Measurements from ENCODE around the gene ATP8A2. TPM values are rescaled to one million over a fixed set of nuclear protein-coding genes. Genes with fewer than 3 reads are reported as not detected.

The ATP8A2 gene
- total and polyA plus RNA-seq, 2 of the 4 experiments (the other 2 are of a cell fraction): 0.02 to 0.18 TPM

DNA sequence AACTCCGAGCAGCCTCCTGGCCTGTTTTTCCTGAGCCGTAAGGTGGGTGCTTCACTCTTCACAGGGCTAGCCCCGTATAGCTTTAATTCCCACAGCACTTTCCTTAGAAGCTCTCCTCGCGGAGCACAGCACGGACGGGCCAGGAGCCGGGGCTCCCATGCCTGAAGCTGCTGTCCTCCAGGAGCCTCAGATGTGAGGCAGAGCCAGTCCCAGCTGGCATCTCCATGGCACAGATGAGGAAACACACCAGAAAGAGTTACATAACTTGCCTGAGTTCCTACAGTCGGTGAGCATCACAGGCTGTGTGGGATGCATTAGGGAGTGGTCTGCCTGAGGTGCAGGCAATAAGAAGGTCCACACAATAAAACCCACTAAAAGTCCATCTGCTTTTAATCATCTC is 118.5 kb downstream of the ATP8A2 start:
- DNase-seq (no peak), ATAC-seq (ENCODE audit: low read depth) (no peak)
- ChIA-PET POLR2A (ENCODE audit: unreplicated experiment) (no interaction called here), CTCF (no interaction called here)
- H2BK120ac ChIP-seq (ENCODE audit: low read depth, low read length): no peak overlapping the region
- H3K27me3 ChIP-seq (ENCODE audit: control insufficient read depth, insufficient read depth, low read length): no peaks in the 10 kb centered on the region
- dilution Hi-C loops (cut with HindIII; ENCODE audit: low sequenced_read_pairs, unreplicated experiment): no loop called here
- no peaks in the 10 kb centered on the region for H3K9me1 ChIP-seq (ENCODE audit: insufficient read depth, low read length)
- no peaks in the 10 kb centered on the region for H4K20me1 ChIP-seq (ENCODE audit: insufficient read depth, low read length)
- H3K18ac ChIP-seq (ENCODE audit: low read depth, low read length): no peak overlapping the region
- H3K79me1 ChIP-seq (ENCODE audit: low read depth in 1 of 2, low read length in 2 of 2): no peaks in the 10 kb centered on the region
- H4K5ac ChIP-seq (ENCODE audit: low read depth, low read length): no peak overlapping the region
- no peaks in the 10 kb centered on the region for H3K36me3 ChIP-seq (ENCODE audit: control insufficient read depth, insufficient read depth, low read length)
- H2BK20ac ChIP-seq (ENCODE audit: low read depth, low read length): no peak overlapping the region
- no peaks in the 10 kb centered on the region for H3K4me1 ChIP-seq (ENCODE audit: control insufficient read depth, insufficient read depth, low read length)
- BruUV-seq (replicated peaks): no TSS peak
- no peak overlapping the region for H2BK15ac ChIP-seq (ENCODE audit: low read depth, low read length)
- no peaks in the 10 kb centered on the region for H3K9me3 ChIP-seq (ENCODE audit: control insufficient read depth, insufficient read depth, low read length)
- no peak overlapping the region for H3K4me3 ChIP-seq (ENCODE audit: insufficient read depth, low read depth, low read length)
- no peak overlapping the region for H4K8ac ChIP-seq (ENCODE audit: low read depth in 2 of 2, low read length in 2 of 2)
- no CpG with 5 or more reads among the region's 9 CpGs for WGBS, 2 experiments (ENCODE audit: extremely low coverage in 2 of 2, insufficient read length in 1 of 2)
- H4K91ac ChIP-seq (ENCODE audit: insufficient read depth, low read depth, low read length): no peak overlapping the region
- H2BK5ac ChIP-seq (ENCODE audit: low read depth, low read length, poor library complexity, severe bottlenecking): no peak overlapping the region
- no peak overlapping the region for H3K14ac ChIP-seq (replicated peaks; ENCODE audit: low read depth, low read length)
- H2AK5ac ChIP-seq (ENCODE audit: low read depth, low read length): no peak overlapping the region
- H2AK9ac ChIP-seq (replicated peaks; ENCODE audit: low read depth, low read length, poor library complexity): no peak overlapping the region
- H3K4ac ChIP-seq (ENCODE audit: low read depth, low read length): no peak overlapping the region
- in situ Hi-C loops (cut with MboI; ENCODE audit: low sequenced_read_pairs): no loop called here
- no peak overlapping the region for H3K27ac ChIP-seq (ENCODE audit: insufficient read depth, low read length)
- TF ChIP-seq FOS (IDR thresholded peaks at IDR 0.05; ENCODE audit: low read depth, low read length) (no peak), MAFK (IDR thresholded peaks at IDR 0.05; ENCODE audit: low read depth, low read length) (no peak), MAZ (IDR thresholded peaks at IDR 0.05; ENCODE audit: borderline replicate concordance, low read depth, low read length) (no peak), RAD21 (IDR thresholded peaks at IDR 0.05; ENCODE audit: low read length) (no peak), MXI1 (IDR thresholded peaks at IDR 0.05; ENCODE audit: borderline replicate concordance, low read depth, low read length) (no peak), RCOR1 (IDR thresholded peaks at IDR 0.05; ENCODE audit: insufficient replicate concordance, low read length) (no peak), RFX5 (IDR thresholded peaks at IDR 0.05; ENCODE audit: low read depth, low read length) (no peak), CHD1 (IDR thresholded peaks at IDR 0.05; ENCODE audit: low read depth, low read length) (no peak), CEBPB (IDR thresholded peaks at IDR 0.05; ENCODE audit: low read depth, low read length) (no peak), POLR2A (IDR thresholded peaks at IDR 0.05; ENCODE audit: low read depth, low read length) (no peak), NFE2L2 (IDR thresholded peaks at IDR 0.05; ENCODE audit: low read depth, low read length) (no peak), BHLHE40 (IDR thresholded peaks at IDR 0.05; ENCODE audit: low read depth, low read length) (no peak), SMC3 (IDR thresholded peaks at IDR 0.05; ENCODE audit: low read depth, low read length) (no peak)
- TF ChIP-seq, protein P1, sequence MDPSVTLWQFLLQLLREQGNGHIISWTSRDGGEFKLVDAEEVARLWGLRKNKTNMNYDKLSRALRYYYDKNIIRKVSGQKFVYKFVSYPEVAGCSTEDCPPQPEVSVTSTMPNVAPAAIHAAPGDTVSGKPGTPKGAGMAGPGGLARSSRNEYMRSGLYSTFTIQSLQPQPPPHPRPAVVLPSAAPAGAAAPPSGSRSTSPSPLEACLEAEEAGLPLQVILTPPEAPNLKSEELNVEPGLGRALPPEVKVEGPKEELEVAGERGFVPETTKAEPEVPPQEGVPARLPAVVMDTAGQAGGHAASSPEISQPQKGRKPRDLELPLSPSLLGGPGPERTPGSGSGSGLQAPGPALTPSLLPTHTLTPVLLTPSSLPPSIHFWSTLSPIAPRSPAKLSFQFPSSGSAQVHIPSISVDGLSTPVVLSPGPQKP (IDR thresholded peaks at IDR 0.05; ENCODE audit: borderline replicate concordance, low read depth, low read length): no peak
- TF ChIP-seq, protein P2, sequence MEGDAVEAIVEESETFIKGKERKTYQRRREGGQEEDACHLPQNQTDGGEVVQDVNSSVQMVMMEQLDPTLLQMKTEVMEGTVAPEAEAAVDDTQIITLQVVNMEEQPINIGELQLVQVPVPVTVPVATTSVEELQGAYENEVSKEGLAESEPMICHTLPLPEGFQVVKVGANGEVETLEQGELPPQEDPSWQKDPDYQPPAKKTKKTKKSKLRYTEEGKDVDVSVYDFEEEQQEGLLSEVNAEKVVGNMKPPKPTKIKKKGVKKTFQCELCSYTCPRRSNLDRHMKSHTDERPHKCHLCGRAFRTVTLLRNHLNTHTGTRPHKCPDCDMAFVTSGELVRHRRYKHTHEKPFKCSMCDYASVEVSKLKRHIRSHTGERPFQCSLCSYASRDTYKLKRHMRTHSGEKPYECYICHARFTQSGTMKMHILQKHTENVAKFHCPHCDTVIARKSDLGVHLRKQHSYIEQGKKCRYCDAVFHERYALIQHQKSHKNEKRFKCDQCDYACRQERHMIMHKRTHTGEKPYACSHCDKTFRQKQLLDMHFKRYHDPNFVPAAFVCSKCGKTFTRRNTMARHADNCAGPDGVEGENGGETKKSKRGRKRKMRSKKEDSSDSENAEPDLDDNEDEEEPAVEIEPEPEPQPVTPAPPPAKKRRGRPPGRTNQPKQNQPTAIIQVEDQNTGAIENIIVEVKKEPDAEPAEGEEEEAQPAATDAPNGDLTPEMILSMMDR (conservative IDR thresholded peaks at IDR 0.05; ENCODE audit: low read depth, low read length): no peak
- TF ChIP-seq, protein P3, sequence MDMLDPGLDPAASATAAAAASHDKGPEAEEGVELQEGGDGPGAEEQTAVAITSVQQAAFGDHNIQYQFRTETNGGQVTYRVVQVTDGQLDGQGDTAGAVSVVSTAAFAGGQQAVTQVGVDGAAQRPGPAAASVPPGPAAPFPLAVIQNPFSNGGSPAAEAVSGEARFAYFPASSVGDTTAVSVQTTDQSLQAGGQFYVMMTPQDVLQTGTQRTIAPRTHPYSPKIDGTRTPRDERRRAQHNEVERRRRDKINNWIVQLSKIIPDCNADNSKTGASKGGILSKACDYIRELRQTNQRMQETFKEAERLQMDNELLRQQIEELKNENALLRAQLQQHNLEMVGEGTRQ (IDR thresholded peaks at IDR 0.05; ENCODE audit: low read depth, low read length): no peak
- no peak overlapping the region for H3K9ac ChIP-seq (ENCODE audit: low read depth, low read length)
- H2AFZ ChIP-seq (replicated peaks; ENCODE audit: low read length, poor library complexity): no peak overlapping the region
- no peak overlapping the region for H3K56ac ChIP-seq (ENCODE audit: extremely low read depth, insufficient read depth, low read length)
- intact Hi-C loops (cut with micrococcal nuclease): no loop called here
- H3K23ac ChIP-seq (ENCODE audit: low read depth, low read length): no peak overlapping the region
- no peak overlapping the region for H3K4me2 ChIP-seq (ENCODE audit: low read depth, low read length)
